ENCODE results near the gene CLEC17A. TPM values are rescaled to one million over a fixed set of nuclear protein-coding genes. Genes with fewer than 3 reads are reported as not detected.
A peak's percentile ranks its signal among the peaks of the same experiment; 100 is the strongest.

Gene CLEC17A
- total and polyA plus RNA-seq, 2 of the 13 experiments (the other 11 are each of a cell fraction or from before 2014, with no cell fraction given) = not detected

- TF ChIP-seq ZNF639 (CRISPR knock-in tag; conservative IDR thresholded peaks at IDR 0.05) = peak; percentile 92
- TF ChIP-seq CCAR2 (optimal IDR thresholded peaks at IDR 0.05; ENCODE audit: low read depth, low read length) = no peak
- TF ChIP-seq ONECUT2 (CRISPR knock-in tag; IDR thresholded peaks at IDR 0.05) = no peak
- TF ChIP-seq MEIS1 (CRISPR knock-in tag; IDR thresholded peaks at IDR 0.05; ENCODE audit: borderline replicate concordance) = peak; percentile 39; the same call in 1 of the 2 replicates
- TF ChIP-seq, protein P1, sequence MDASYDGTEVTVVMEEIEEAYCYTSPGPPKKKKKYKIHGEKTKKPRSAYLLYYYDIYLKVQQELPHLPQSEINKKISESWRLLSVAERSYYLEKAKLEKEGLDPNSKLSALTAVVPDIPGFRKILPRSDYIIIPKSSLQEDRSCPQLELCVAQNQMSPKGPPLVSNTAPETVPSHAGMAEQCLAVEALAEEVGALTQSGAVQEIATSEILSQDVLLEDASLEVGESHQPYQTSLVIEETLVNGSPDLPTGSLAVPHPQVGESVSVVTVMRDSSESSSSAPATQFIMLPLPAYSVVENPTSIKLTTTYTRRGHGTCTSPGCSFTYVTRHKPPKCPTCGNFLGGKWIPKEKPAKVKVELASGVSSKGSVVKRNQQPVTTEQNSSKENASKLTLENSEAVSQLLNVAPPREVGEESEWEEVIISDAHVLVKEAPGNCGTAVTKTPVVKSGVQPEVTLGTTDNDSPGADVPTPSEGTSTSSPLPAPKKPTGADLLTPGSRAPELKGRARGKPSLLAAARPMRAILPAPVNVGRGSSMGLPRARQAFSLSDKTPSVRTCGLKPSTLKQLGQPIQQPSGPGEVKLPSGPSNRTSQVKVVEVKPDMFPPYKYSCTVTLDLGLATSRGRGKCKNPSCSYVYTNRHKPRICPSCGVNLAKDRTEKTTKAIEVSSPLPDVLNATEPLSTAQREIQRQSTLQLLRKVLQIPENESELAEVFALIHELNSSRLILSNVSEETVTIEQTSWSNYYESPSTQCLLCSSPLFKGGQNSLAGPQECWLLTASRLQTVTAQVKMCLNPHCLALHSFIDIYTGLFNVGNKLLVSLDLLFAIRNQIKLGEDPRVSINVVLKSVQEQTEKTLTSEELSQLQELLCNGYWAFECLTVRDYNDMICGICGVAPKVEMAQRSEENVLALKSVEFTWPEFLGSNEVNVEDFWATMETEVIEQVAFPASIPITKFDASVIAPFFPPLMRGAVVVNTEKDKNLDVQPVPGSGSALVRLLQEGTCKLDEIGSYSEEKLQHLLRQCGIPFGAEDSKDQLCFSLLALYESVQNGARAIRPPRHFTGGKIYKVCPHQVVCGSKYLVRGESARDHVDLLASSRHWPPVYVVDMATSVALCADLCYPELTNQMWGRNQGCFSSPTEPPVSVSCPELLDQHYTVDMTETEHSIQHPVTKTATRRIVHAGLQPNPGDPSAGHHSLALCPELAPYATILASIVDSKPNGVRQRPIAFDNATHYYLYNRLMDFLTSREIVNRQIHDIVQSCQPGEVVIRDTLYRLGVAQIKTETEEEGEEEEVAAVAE (CRISPR knock-in tag; IDR thresholded peaks at IDR 0.05; ENCODE audit: borderline replicate concordance) = peak; percentile 82; the same call in 1 of the 2 replicates
- TF ChIP-seq ZC3H4 (CRISPR knock-in tag; IDR thresholded peaks at IDR 0.05; ENCODE audit: borderline replicate concordance) = no peak; the same call in 1 of the 2 replicates
- TF ChIP-seq RELA (CRISPR knock-in tag; IDR thresholded peaks at IDR 0.05) = no peak; the same call in none of the 2 replicates
- TF ChIP-seq ZNF670 (CRISPR knock-in tag; IDR thresholded peaks at IDR 0.05; ENCODE audit: borderline replicate concordance) = no peak
- TF ChIP-seq U2AF1 (optimal IDR thresholded peaks at IDR 0.05; ENCODE audit: low read depth, low read length) = peak; percentile 87
- TF ChIP-seq HBP1 (CRISPR knock-in tag; IDR thresholded peaks at IDR 0.05; ENCODE audit: low read depth) = peak; percentile 73; the same call in 1 of the 2 replicates
- TF ChIP-seq, protein P2, sequence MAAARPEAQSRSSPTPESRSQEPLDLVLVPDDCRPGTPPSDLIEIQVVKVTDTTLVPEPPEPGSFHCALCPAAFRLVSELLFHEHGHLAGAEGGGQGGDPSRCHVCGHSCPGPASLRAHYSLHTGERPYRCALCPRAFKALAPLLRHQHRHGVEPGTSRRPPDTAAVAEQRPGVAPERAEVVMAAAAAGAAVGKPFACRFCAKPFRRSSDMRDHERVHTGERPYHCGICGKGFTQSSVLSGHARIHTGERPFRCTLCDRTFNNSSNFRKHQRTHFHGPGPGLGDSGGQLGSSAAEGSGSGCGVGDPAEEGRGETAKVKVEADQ (CRISPR knock-in tag; IDR thresholded peaks at IDR 0.05; ENCODE audit: borderline replicate concordance) = peak; percentile 79; the same call in 1 of the 2 replicates
- TF ChIP-seq ZNF124 (CRISPR knock-in tag; IDR thresholded peaks at IDR 0.05) = peak; percentile 77
- TF ChIP-seq DBP (CRISPR knock-in tag; IDR thresholded peaks at IDR 0.05; ENCODE audit: not compliant biosample characterization) = no peak
- TF ChIP-seq ZNF282 (IDR thresholded peaks at IDR 0.05; ENCODE audit: partially characterized antibody) = no peak
- peak; percentile 93 for TF ChIP-seq HDAC2 (CRISPR knock-in tag; IDR thresholded peaks at IDR 0.05)
- peak; percentile 74 for TF ChIP-seq TBL1XR1 (IDR thresholded peaks at IDR 0.05; ENCODE audit: borderline replicate concordance, low read length, partially characterized antibody)
- TF ChIP-seq GATAD1 (CRISPR knock-in tag; IDR thresholded peaks at IDR 0.05) = peak; percentile 98
- TF ChIP-seq MEIS2 (CRISPR knock-in tag; IDR thresholded peaks at IDR 0.05) = no peak; the same call in 1 of the 2 replicates
- peak; percentile 95 for TF ChIP-seq HOXA3 (CRISPR knock-in tag; IDR thresholded peaks at IDR 0.05)
- TF ChIP-seq ZMYM3 (CRISPR knock-in tag; IDR thresholded peaks at IDR 0.05) = peak; percentile 91
- TF ChIP-seq ZNF678 (CRISPR knock-in tag; IDR thresholded peaks at IDR 0.05) = peak; percentile 70; the same call in 1 of the 2 replicates
Observed at GRCh38 chr19:14571695-14572490, 11.0 kb upstream of the CLEC17A start, which contains the start of gene NDUFB7 (continued).
